Stimulated activated CD4-positive, alpha-beta T cell treated with anti-CD3 and anti-CD28 coated beads, Interleukin-1b, Interleukin-23, amount 100 ng/mL, for 4 hours (primary cell): ENCODE data around the gene DSEL.

Experiments used
- DNase-seq, 2 donors: peaks; one replicate each; pipeline ENCODE4 v3.0.0-alpha.2; 2020; ENCODE audit warnings: low read depth in 2 of 2

DSEL gene

GRCh38 chr18:67516539-67517443, at the start of gene DSEL:
Gene DSEL, minus strand, starts transcription at chr18:67516720. Its CDS starts 2,112 bp downstream, at chr18:67514608.
- peak; percentile 99 to 100 for DNase-seq

GRCh38 chr18:67553437-67553836, 36.9 kb upstream of the DSEL start:
- no peak for DNase-seq

- no peak for DNase-seq
Observed at GRCh38 chr18:67550872-67551520, 34.5 kb upstream of the DSEL start.

- no peak for DNase-seq
Observed at GRCh38 chr18:67549946-67550345, 33.4 kb upstream of the DSEL start.

GRCh38 chr18:67545681-67546080, 29.2 kb upstream of the DSEL start:
- DNase-seq, result no peak

- no peak for DNase-seq
Observed at GRCh38 chr18:67540559-67540958, 24.0 kb upstream of the DSEL start.

GRCh38 chr18:67531929-67532328, 15.4 kb upstream of the DSEL start:
- DNase-seq, result no peak

GRCh38 chr18:67525328-67526099, 9.0 kb upstream of the DSEL start:
- DNase-seq, result no peak

GRCh38 chr18:67520351-67520921, 3.9 kb upstream of the DSEL start:
- DNase-seq, result no peak

GRCh38 chr18:67519592-67519991, 3.1 kb upstream of the DSEL start:
- DNase-seq, result no peak

- DNase-seq, result no peak
Observed at GRCh38 chr18:67518566-67518965, 2.0 kb upstream of the DSEL start.

GRCh38 chr18:67517444-67517765, 885 bp upstream of the DSEL start:
- DNase-seq, result no peak

- peak; percentile 28 to 36 for DNase-seq
Observed at GRCh38 chr18:67515942-67516538, 480 bp downstream of the DSEL start.

GRCh38 chr18:67514901-67515540, 1.5 kb downstream of the DSEL start:
- DNase-seq, result no peak

GRCh38 chr18:67514465-67514864, 2.1 kb downstream of the DSEL start:
- no peak for DNase-seq

GRCh38 chr18:67513280-67513679, 3.2 kb downstream of the DSEL start:
- DNase-seq, result no peak

GRCh38 chr18:67511840-67512239, 4.7 kb downstream of the DSEL start:
- DNase-seq, result no peak

- DNase-seq, result no peak
Observed at GRCh38 chr18:67510831-67511230, 5.7 kb downstream of the DSEL start.

- no peak for DNase-seq
Observed at GRCh38 chr18:67509741-67510391, 6.7 kb downstream of the DSEL start.

- no peak for DNase-seq
Observed at GRCh38 chr18:67508146-67508545, 8.4 kb downstream of the DSEL start.

GRCh38 chr18:67504739-67505138, 11.8 kb downstream of the DSEL start:
- no peak for DNase-seq
